K562 (cell line): ENCODE measurements around the gene RPS6KA4. TPM values are rescaled to one million over a fixed set of nuclear protein-coding genes. Genes with fewer than 3 reads are reported as not detected.

ENCODE experiments used
- ATAC-seq: fragments of 200-7000 bp; cut with Tn5 transposase; 3 replicates; pipeline ENCODE4 v1.9.1; 2020; ENCODE audit warnings: moderate library complexity
- BruUV-seq: library from RNA; stranded (reverse); fragments of 400-500 nt; replicated peaks from 2 replicates; lab custom pipeline; 2021; lab: Mats Ljungman, UMichigan
- CTCF ChIA-PET: fragments of 300-600 bp; formaldehyde crosslinking; extraction: SDS; loops from one replicate; lab custom pipeline; 2021; ENCODE audit warnings: low intra/inter-chr PET ratio; lab: Yijun Ruan, JAX
- POLR2A ChIA-PET: fragments of 300-600, 350-650 bp; sonication (Branson Sonifier 250); formaldehyde crosslinking; extraction: SDS; loops from one replicate; lab custom pipeline; 2021; ENCODE audit warnings: antibody characterized with exemption, inconsistent platforms; lab: Yijun Ruan, JAX
- DNase-seq, 4 experiments: peaks; one replicate each; pipeline versions ENCODE4 v3.0.0 to v3.0.0-alpha.2; 2011 to 2018; ENCODE audit warnings: low spot score in 3 of 4, mixed read lengths in 3 of 4; ENCODE audit errors: extremely low read depth in 1 of 4
- FAIRE-seq: peaks from 2 replicates; lab custom pipeline; 2011; peaks lifted over from hg19 to GRCh38; lab: Jason Lieb, UNC
- H2AFZ ChIP-seq: 2 replicates; pipeline ENCODE4 v1.6.0; 2011; ENCODE audit warnings: low read depth, low read length, control low read depth, inconsistent platforms
- H3K27ac ChIP-seq: fragments of 200-600 bp; 3 replicates; pipeline ENCODE4 v1.8.0; 2011; ENCODE audit warnings: low read depth, mild to moderate bottlenecking, control low read depth, inconsistent platforms, low read length, moderate library complexity, mixed read lengths; ENCODE audit errors: extremely low read depth
- H3K27me3 ChIP-seq, 2 experiments: fragments of 300-600 bp in 1 of 2; 2 replicates in 1 of 2; 3 replicates in 1 of 2; pipeline versions ENCODE4 v1.6.0 to v1.8.0; 2011; ENCODE audit warnings: inconsistent platforms in 2 of 2, low read length in 2 of 2, mild to moderate bottlenecking in 1 of 2, mixed read lengths in 1 of 2, moderate library complexity in 1 of 2; ENCODE audit not compliant: control insufficient read depth in 2 of 2, insufficient read depth in 2 of 2
- H3K36me3 ChIP-seq: fragments of 300-600 bp; 3 replicates; pipeline ENCODE4 v1.8.0; 2011; ENCODE audit warnings: mild to moderate bottlenecking, low read length, inconsistent platforms; ENCODE audit not compliant: control insufficient read depth, insufficient read depth
- H3K4me1 ChIP-seq, 2 experiments: fragments of 200-600 bp in 1 of 2; replicated peaks in 1 of 2; 2 replicates in 1 of 2; 3 replicates in 1 of 2; pipeline versions ENCODE4 v1.5.1 to v1.8.0; 2011; ENCODE audit warnings: inconsistent platforms in 2 of 2, low read length in 2 of 2, mild to moderate bottlenecking in 1 of 2, mixed read lengths in 1 of 2, moderate library complexity in 1 of 2; ENCODE audit not compliant: control insufficient read depth in 2 of 2, insufficient read depth in 2 of 2
- H3K4me2 ChIP-seq: 2 replicates; pipeline ENCODE4 v1.6.1; 2011; ENCODE audit warnings: low read length, control low read depth, inconsistent platforms, mixed read lengths; ENCODE audit not compliant: insufficient read depth
- H3K4me3 ChIP-seq: fragments of 200-600 bp; sonication (generic), shearing (Covaris generic); 2 replicates; pipeline ENCODE4 v1.5.1; 2016; ENCODE audit warnings: control low read depth, inconsistent platforms
- H3K79me2 ChIP-seq: fragments of 200-600 bp; 3 replicates; pipeline ENCODE4 v1.8.0; 2011; ENCODE audit warnings: low read length, inconsistent platforms; ENCODE audit not compliant: control insufficient read depth, insufficient read depth
- H3K9ac ChIP-seq, 2 experiments: 2 replicates each; pipeline versions ENCODE4 v1.6.0 to v1.6.1; 2011; ENCODE audit warnings: low read depth in 2 of 2, low read length in 2 of 2, control low read depth in 1 of 2, inconsistent platforms in 1 of 2, mild to moderate bottlenecking in 1 of 2, mixed read lengths in 1 of 2; ENCODE audit not compliant: insufficient read depth in 1 of 2
- H3K9me1 ChIP-seq: one replicate; pipeline ENCODE4 v1.6.0; 2011; ENCODE audit warnings: inconsistent platforms, mild to moderate bottlenecking, low read length, moderate library complexity; ENCODE audit not compliant: control insufficient read depth, insufficient read depth
- H3K9me3 ChIP-seq: replicated peaks from 2 replicates; pipeline ENCODE4 v1.5.1; 2011; ENCODE audit warnings: low read depth, low read length, inconsistent platforms; ENCODE audit not compliant: control insufficient read depth, insufficient read depth
- H4K20me1 ChIP-seq: replicated peaks from 2 replicates; pipeline ENCODE4 v1.6.1; 2011; ENCODE audit warnings: low read length, inconsistent platforms, mixed read lengths; ENCODE audit not compliant: control insufficient read depth, insufficient read depth
- ILF3 ChIP-seq: fragments of 450-650 bp; IDR thresholded peaks from 2 replicates; pipeline ENCODE4 v1.6.1; 2018; ENCODE audit warnings: antibody characterized with exemption, mild to moderate bottlenecking, moderate library complexity, borderline replicate concordance
- ILK ChIP-seq: fragments of 450-650 bp; IDR thresholded peaks from 2 replicates; pipeline ENCODE4 v1.6.1; 2016; ENCODE audit warnings: missing genetic modification characterization, low read depth, mild to moderate bottlenecking, missing compliant biosample characterization, moderate library complexity, borderline replicate concordance
- L3MBTL2 ChIP-seq: fragments of 450-650 bp; IDR thresholded peaks from 2 replicates; pipeline ENCODE4 v1.6.1; 2016; ENCODE audit warnings: mild to moderate bottlenecking, moderate library complexity
- MITF ChIP-seq: IDR thresholded peaks from 2 replicates; pipeline ENCODE4 v1.6.1; 2014; ENCODE audit warnings: antibody characterized with exemption
- NCOR1 ChIP-seq: fragments of 450-650 bp; IDR thresholded peaks from 2 replicates; pipeline ENCODE4 v1.6.1; 2016; ENCODE audit warnings: mild to moderate bottlenecking, moderate library complexity
- NR1H2 ChIP-seq: sonication (generic); formaldehyde crosslinking; IDR thresholded peaks from 2 replicates; pipeline ENCODE4 v1.4.0; 2020; ENCODE audit warnings: mild to moderate bottlenecking, missing genetic modification reagents
- PATZ1 ChIP-seq: fragments of 250-450 bp; sonication (Bioruptor Pico); IDR thresholded peaks from 2 replicates; pipeline ENCODE4 v1.5.0; 2020; ENCODE audit warnings: mild to moderate bottlenecking, borderline replicate concordance
- POLR2AphosphoS2 ChIP-seq: IDR thresholded peaks from 2 replicates; pipeline ENCODE4 v1.6.1; 2012; ENCODE audit warnings: low read length, improper control_type of control experiment
- SAFB ChIP-seq: fragments of 200-400 bp; formaldehyde crosslinking; IDR thresholded peaks from 2 replicates; pipeline ENCODE4 v1.6.1; 2017; ENCODE audit warnings: low read depth, low read length, borderline replicate concordance
- STAT5B ChIP-seq: fragments of 250-450 bp; sonication (Bioruptor Pico); IDR thresholded peaks from 2 replicates; pipeline ENCODE4 v1.8.0; 2021; ENCODE audit warnings: mild to moderate bottlenecking, inconsistent platforms
- THRAP3 ChIP-seq: fragments of 450-650 bp; IDR thresholded peaks from 2 replicates; pipeline ENCODE4 v1.6.1; 2016; ENCODE audit warnings: mild to moderate bottlenecking, inconsistent platforms, borderline replicate concordance
- ZNF445 ChIP-seq: fragments of 250-450 bp; sonication (Bioruptor Pico); IDR thresholded peaks from 2 replicates; pipeline ENCODE4 v1.4.0; 2020; ENCODE audit warnings: low read depth, mild to moderate bottlenecking, moderate library complexity
- WGBS: fragments of 100-300 bp; shearing (Covaris generic); methylation state at CpG from one replicate; pipeline ENCODE4 v1.1.6; 2016; ENCODE audit warnings: low coverage, mixed read lengths; ENCODE audit not compliant: insufficient coverage; ENCODE audit errors: missing lambda C conversion rate; 5-methylcytosine and 5-hydroxymethylcytosine counted together
- in situ Hi-C: fragments of 300-500 bp; cut with MboI; formaldehyde crosslinking; loops from 4 replicates; pipeline ENCODE4 v1.15.0; 2018; ENCODE audit warnings: inconsistent platforms, mixed read lengths
- intact Hi-C: fragments of 100-400 bp; cut with micrococcal nuclease; formaldehyde crosslinking; loops from 2 replicates; pipeline ENCODE4 v1.14.2; 2022
- polyA plus RNA-seq, 8 experiments: library from polyadenylated mRNA; depleted of rRNA in 4 of 8; stranded (reverse) in 5 of 8; unstranded in 3 of 8; fragments of >200 nt; fragmentation: Nextera tagmentation in 2 of 8; fragmentation: Illumina TruSeq in 1 of 8; extraction: Ambion mirVana in 2 of 8; extraction: Trizol in 1 of 8; gene quantifications; 2 replicates each; pipeline versions ENCODE4 v1.2.1 to v1.2.3, GENCODE V29; 2011 to 2014; ENCODE audit warnings: inconsistent platforms in 1 of 8, missing spikeins in 1 of 8
- total RNA-seq, 7 experiments: library from RNA; depleted of rRNA in 6 of 7; stranded (reverse); fragments of >200 nt in 6 of 7; fragmentation: Illumina TruSeq in 2 of 7; extraction: Trizol in 2 of 7; gene quantifications; 2 replicates each; pipeline versions ENCODE4 v1.2.1 to v1.2.3, GENCODE V29; 2011 to 2021; ENCODE audit warnings: low replicate concordance in 1 of 7

The RPS6KA4 gene
- total and polyA plus RNA-seq, 9 of the 15 experiments (the other 6 are each of a cell fraction or from before 2014, with no cell fraction given) = 0.15 to 23.8 (median 9.8) TPM

- Histone ChIP-seq H3K79me2 (no peaks in the 10 kb centered on the region), H3K9me1 (no peaks in the 10 kb centered on the region), H2AFZ (no peak overlapping the region), H3K9me3 (no peaks in the 10 kb centered on the region), H3K4me3 (no peak overlapping the region), H4K20me1 (0 out of 2 replicates have a peak, but pooled peaks cover 4% of the 10 kb centered on the region), H3K9ac (no peak overlapping the region; a peak in 1 of 4 replicates), H3K4me1 (peaks cover 0 to 5% of the 10 kb centered on the region in 2 experiments; a peak in 2 of 5 replicates), H3K27ac (no peak overlapping the region), H3K4me2 (no peak overlapping the region), H3K27me3 (peaks cover 42 to 70% of the 10 kb centered on the region in 2 experiments), H3K36me3 (no peaks in the 10 kb centered on the region)
- no TSS peak for BruUV-seq
- POLR2A ChIA-PET = interaction anchor here (1.5 kb wide), 1 partner anchor 16 kb away, joined by 5 read pairs; no protein-coding TSS in a partner anchor
- no peak for ATAC-seq
- DNase-seq = no peak
- intact Hi-C loops = no loop called here
- TF ChIP-seq ZNF445 (CRISPR knock-in tag) = no peak
- no peak for TF ChIP-seq ILK
- TF ChIP-seq STAT5B (CRISPR knock-in tag) = no peak
- no peak for TF ChIP-seq L3MBTL2
- no peak for TF ChIP-seq NR1H2
- TF ChIP-seq SAFB = no peak
- no peak for TF ChIP-seq THRAP3
- TF ChIP-seq POLR2AphosphoS2 = no peak
- TF ChIP-seq MITF = no peak
- no peak for TF ChIP-seq ILF3
- TF ChIP-seq PATZ1 = no peak
- TF ChIP-seq NCOR1 = no peak
- no peak for FAIRE-seq
- 4% methylated on average over 2 of the region's 2 CpGs for WGBS
- CTCF ChIA-PET = no interaction called here
- in situ Hi-C loops = no loop called here
These were observed 30.9 kb downstream of the RPS6KA4 start for GRCh38 chr11:64389851-64390250.
